ENCODE data around the gene IQGAP3.
"Not testable (repeated sequence)": the region's sequence is repeated elsewhere in the genome, so short reads cannot be mapped to it uniquely, and the experiment has no call there.

The IQGAP3 gene

DNA sequence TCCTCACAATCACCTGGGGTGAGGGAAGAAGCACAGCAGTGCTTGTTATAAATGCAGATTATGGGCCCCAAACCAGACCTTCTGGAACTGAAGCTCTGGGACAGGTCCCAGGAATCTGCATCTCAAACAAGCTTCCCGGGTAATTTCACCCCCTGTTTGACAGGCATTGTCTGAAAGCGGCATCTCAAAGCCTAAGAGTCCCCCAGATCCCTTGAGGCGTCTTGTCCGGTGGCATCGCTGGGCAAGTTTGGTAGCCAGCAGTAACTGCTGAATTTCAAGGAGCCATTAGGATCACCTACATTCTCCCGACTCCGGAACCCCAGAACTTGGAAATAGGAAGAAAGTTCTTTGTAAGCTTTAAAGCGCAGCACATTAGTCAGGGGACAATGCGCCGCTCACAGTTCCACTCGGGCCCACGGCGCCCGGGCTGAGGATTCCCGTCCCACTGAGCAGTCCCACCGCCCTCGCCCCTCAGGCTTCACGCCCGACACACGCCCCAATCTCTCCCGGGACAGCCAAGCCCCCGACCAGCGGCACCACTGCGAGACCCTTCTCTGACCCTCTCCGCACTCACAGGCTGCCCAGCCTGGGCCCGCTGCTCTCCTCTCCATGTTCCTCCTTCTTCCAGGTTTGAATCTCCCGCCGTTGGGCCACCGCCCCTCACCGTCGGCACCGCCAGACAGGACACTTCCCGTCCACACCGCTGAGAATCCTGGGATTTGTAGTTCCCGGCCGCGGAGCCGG is at the start of gene IQGAP3:
Gene IQGAP3 (minus strand): TSS at position 647 of the 744 bp plus-strand sequence. CDS start 36 bp downstream, at position 611.
- peak; percentile 55 for DNase-seq

- no peak for DNase-seq
Observed at GRCh38 chr1:156619582-156619955, 47.2 kb upstream of the IQGAP3 start.

DNA sequence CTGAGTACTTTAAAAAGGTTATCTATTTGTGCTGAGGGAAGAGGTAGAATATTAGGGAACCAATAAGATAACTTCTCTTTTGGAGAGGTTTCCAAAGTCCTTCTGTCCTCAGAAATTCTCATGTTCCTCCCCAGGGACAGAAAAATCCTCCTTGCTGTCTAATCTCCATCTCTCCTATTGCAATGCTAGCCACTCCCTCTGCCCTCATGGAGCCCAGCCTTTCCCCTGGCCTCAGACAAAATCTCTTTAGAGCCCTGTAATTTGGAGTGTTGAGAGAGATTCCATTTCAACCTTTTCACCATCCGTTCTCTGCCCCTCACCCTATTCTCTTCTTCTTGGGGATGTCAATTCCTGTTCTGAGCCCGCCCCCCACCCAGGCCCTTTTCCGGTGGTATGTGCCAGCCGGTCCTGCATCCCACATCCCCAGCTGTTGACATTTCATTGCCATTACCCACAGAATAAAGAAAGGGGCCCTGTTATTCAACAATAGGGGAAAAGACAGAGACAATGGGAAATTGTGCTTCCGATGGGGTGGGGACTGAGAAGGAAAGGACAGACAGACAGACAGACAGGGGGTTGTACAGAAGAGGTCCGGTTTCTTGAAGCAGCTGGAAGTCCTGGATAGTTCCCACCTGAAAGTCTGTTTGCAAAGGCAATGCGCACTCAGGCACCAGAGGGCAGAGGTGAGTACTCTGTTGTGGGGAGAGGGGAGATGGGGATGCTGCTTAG is 46.7 kb upstream of the IQGAP3 start, which contains the start of gene HAPLN2:
Gene HAPLN2 (plus strand): TSS at position 563 of the 729 bp plus-strand sequence. CDS start 4,076 bp downstream, outside the sequence.
- no peak for DNase-seq

DNA sequence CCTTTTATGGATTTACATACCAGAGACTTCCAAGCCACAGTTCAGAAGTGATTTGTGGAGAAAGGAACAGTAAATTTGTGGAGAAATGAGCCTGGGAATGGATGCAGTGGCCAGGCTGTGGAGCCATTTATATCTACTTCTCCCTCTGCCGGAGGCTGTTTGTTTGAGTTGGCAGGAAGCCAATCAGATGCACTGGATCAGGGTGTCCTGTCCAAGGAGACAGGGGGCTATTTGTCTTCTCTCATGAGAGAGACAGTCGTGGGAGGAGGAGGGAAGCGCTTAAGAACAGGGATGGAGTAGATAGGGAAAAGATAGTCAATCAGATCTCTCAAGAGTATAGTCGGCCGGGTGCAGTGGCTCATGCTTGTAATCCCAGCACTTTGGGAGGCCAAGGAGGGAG is 44.1 kb upstream of the IQGAP3 start:
- DNase-seq = no peak

DNA sequence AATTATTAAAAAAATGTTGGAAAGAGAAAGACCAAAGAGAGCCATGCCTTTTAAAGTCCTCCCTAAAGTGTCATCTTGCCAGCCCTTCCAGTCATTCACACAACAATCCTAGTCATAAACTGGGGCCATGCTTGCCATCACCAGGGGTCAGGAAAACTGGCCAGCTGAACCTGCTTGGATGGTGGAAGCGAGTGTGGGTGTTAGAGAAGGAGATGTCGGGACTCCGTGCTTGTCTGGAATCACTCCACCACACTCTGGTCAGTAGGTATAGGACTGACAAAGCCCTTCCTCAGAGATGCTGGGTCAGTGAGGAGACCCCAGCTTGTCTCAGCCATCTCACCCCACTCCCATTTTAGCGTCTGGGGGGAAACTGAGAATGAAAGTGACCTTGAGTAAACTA is 43.6 kb upstream of the IQGAP3 start:
- DNase-seq = no peak

GRCh38 chr1:156612666-156613065 is 40.3 kb upstream of the IQGAP3 start:
- DNase-seq = no peak

- DNase-seq = not testable (repeated sequence)
Observed at GRCh38 chr1:156610072-156610471, 37.7 kb upstream of the IQGAP3 start.

DNA sequence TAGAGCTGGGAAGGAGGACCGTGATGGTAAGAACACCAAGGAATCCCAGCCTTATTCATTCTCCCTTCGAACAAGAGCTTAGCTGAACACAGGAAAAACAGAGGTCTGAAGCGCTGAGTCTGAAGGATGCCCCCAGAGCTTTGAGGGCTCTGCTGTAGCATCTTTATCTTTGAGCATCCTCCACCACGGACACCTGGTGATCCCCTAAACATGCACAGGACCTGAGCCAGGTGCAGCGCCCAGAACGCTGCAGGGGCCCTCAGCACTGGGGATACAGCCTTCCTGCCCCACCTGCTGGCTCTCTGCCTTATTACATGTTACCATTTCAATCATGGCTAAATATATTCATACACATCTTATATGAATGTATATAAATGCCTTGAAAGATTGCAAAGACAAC is 36.6 kb upstream of the IQGAP3 start:
- no peak for DNase-seq

DNA sequence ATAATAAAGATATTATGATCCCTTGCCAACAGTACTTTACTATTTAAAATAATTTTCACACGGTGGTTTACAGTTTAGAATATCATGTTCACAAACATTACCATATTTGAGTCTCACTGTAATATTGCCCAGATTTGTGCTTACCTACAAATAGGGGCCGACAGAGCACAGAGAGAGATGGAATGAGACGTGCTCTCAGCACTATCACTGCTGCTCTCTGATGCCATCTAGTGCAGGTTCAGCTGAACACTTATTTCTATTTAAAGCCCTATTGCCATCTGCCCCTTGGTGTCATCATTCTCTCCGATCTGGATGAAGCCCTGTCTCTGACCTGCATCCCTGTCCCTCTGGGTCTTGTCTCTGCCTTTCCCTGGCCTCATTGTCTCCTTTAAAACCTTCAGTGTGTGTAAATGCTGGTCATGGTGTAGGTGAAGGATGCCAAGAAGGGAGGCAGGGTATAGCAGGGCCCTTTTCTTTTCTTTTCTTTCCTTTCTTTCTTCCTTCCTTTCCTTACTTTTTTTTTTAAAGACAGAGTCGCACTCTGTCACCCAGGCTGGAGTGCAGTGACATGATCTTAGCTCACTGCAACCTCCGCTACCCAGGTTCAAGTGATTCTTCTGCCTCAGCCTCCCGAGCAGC is 35.8 kb upstream of the IQGAP3 start:
- DNase-seq = no peak

GRCh38 chr1:156607344-156607743 is 35.0 kb upstream of the IQGAP3 start:
- not testable (repeated sequence) for DNase-seq

GRCh38 chr1:156602557-156602993 is 30.2 kb upstream of the IQGAP3 start:
- DNase-seq = no peak

GRCh38 chr1:156601892-156602291 is 29.5 kb upstream of the IQGAP3 start:
- no peak for DNase-seq

DNA sequence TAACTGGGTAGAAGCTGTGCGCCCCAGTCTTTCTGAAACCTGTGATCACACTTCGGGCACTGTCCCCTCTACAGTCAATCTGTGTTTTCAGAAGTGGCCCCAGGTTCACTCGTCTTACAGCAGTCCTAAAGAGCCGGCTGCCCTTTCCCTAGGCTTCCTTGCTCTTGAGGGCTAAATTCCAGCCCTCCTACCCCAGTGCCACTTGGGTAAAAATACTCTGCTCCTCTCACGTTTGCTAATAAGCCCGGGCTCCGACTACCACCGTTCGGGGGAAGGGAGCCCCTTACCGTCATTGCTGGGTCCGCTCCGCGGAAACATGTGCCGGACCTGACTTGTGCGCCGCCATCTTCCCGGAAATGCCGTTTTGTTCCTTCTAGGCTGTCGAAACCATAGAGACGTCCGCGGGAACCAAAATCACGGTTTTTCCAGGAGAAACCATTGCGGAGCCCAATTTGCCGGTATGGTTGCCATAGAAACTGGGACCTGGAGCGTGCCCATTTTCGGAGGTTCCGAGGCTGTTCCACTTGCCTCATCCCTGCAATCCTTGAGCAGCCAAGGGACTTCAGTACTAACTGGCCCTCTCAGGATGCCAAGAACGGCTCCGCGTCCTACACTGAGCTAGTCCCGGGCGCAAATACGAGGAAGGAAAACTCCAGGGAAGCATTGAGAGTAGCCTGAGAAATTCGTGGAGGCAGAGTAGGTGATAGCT is 28.9 kb upstream of the IQGAP3 start, which contains the start of gene GPATCH4:
Gene GPATCH4 (minus strand): TSS at position 358 of the 709 bp plus-strand sequence.
- peak; percentile 51 for DNase-seq

DNA sequence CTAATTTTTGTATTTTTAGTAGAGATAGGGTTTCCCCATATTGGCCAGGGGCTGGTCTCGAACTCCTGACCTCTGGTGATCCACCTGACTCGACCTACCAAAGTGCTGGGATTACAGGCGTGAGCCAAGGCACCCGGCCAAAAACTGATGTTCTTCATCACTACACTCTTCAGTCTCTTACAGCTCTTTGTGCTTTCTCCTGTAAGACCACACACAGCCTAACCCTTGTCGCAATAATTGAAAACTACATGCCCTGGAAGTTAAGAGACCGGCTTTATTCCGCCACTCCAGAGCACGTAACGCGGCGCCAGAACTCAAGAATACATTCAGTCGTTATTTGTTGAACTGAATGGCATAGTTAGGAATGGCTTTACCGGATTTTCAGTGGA is 28.4 kb upstream of the IQGAP3 start:
- no peak for DNase-seq

DNA sequence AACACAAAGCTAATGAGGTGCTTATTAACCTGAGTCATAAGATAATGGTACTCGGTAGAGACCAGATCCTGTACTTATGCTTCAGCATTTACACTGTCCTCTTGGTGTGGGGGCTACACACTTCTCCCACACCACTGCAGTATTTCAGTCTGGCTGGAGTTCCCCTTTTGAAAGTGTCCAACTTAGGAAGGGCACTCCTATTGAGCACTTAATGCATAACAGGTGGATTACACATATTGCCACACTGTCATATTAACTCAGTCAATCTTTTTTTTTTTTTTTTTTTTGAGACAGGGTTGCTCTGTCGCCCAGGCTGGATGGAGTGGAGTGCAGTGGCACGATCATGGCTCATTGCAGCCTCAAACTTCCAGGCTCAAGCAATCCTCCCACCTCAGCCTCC is 27.4 kb upstream of the IQGAP3 start:
- DNase-seq = no peak

DNA sequence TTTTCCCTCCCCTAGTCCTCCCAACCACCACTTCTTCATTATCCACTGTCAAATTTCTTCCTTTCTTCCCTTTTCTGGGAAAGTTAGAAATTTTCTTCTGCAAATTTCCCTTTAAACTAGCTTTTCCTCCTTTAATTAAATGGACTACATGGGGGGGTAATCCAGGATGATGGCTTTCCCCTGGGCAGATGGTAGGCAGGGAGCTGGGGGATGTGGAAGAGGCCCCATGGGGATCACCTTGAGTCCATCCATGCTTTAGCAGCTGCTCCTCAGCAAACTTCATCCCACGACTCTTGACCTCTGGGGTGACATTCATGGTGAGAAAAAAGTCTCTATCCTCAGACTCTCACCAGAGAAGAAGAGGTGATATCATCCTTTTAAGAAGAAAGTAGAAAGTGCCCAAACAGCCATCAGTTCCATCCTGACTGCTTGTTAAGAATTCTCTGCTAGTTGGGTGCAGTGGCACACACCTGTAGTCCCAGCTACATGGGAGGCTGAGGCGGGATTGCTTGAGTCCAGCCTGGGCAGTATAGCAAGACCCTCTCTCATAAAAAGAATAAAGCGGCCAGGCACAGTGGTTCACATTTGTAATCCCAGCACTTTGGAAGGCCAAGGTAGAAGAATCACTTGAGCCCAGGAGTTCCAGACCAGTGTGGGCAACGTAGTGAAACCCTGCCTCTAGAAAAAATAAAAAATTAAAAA is 26.5 kb upstream of the IQGAP3 start:
- no peak for DNase-seq

- DNase-seq = no peak
Observed at GRCh38 chr1:156598125-156598524, 25.8 kb upstream of the IQGAP3 start.

- DNase-seq = no peak
Observed at GRCh38 chr1:156596426-156596825, 24.1 kb upstream of the IQGAP3 start.

GRCh38 chr1:156595016-156595415 is 22.7 kb upstream of the IQGAP3 start:
- no peak for DNase-seq

DNA sequence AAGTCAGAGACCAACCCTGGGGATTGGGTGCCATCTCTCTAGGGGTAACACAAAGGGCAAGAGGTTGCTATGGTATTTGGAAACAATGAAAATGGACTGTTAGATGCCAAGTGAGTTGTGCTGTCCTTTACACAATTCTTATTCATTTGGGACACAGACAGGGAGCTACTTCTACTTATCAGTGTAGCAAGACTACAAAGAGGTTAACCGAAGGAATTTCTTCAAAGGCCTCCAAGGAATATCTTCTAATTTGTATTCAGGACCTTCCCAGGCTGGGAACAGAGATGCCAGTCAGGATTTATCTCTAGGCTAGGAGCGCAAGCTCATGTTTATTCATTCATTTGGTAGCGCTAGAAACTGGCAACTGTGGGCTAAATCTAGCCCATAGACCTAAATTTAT is 21.8 kb upstream of the IQGAP3 start:
- DNase-seq = no peak

- no peak for DNase-seq
Observed at GRCh38 chr1:156593661-156593989, 21.3 kb upstream of the IQGAP3 start.

DNA sequence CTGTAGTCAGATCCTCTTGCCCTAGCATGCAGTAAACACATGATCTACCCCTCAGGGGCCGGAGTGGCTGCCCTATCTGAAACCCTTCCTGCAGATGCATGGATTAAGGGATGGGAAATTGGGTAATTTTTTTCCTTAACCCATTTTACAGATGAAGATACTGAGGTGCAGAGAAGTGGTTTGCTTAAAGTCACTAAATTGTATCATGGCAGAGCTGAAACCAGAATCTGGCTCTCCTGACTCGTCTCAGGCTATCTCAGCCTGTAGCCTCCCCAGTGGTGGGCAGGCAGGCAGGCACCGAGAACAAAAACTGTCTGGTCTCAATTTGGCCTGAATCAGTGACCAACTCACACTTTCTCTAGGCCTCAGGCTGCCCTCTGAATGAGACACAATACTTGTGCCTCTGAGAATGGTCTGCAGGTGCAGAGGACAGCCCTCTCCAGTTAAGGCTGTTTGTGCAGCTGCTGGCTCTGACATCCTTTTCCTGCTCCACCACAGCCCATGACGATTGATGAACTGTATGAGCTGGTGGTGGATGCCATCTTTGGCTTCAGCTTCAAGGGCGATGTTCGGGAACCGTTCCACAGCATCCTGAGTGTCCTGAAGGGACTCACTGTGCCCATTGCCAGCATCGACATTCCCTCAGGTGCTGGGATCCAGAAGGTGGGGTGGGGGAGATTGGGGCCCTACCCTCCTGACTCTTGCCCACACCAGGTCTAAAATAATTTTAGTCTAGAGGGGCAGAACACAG is 20.7 kb upstream of the IQGAP3 start:
- no peak for DNase-seq
